ENCODE measurements around the gene SPEN.
A peak's percentile ranks its signal among the peaks of the same experiment; 100 is the strongest.
"Not testable (repeated sequence)": the region's sequence is repeated elsewhere in the genome, so short reads cannot be mapped to it uniquely, and the experiment has no call there.

The SPEN gene

GRCh38 chr1:15974855-15975254 lies 127.3 kb downstream of the SPEN start:
- Histone ChIP-seq H4K20me1 (ENCODE audit: insufficient read depth, low read length) (no peaks in the 10 kb centered on the region), H3F3A (ENCODE audit: insufficient read depth, low read length) (0 out of 2 replicates have a peak, but pooled peaks cover 2% of the 10 kb centered on the region), H3K4me3 (ENCODE audit: low read length) (peak overlapping the region; percentile 84), H3K4me1 (ENCODE audit: low read length) (0 out of 2 replicates have a peak, but pooled peaks cover 9% of the 10 kb centered on the region), H3K27me3 (replicated peaks; ENCODE audit: insufficient read depth, low read length) (no peaks in the 10 kb centered on the region), H2AFZ (ENCODE audit: low read length) (peak overlapping the region; percentile 52), H3K79me2 (ENCODE audit: low read length) (peaks cover 36% of the 10 kb centered on the region), H3K9me3 (replicated peaks; ENCODE audit: insufficient read depth, low read length) (no peaks in the 10 kb centered on the region), H3K4me2 (ENCODE audit: low read depth, low read length) (peak overlapping the region; percentile 85), H3K9ac (ENCODE audit: low read length) (peak overlapping the region; percentile 56; the same call in 1 of the 2 replicates), H3K9me2 (replicated peaks; ENCODE audit: insufficient read depth, low read length) (no peaks in the 10 kb centered on the region), H3K27ac (ENCODE audit: low read length) (no peak overlapping the region), H3K36me3 (replicated peaks; ENCODE audit: insufficient read depth, low read length) (no peaks in the 10 kb centered on the region)
- TF ChIP-seq CTCF (IDR thresholded peaks at IDR 0.05; ENCODE audit: low read length): no peak
- TF ChIP-seq EZH2phosphoT487 (IDR thresholded peaks at IDR 0.05; ENCODE audit: low read length): no peak
- no peak for TF ChIP-seq EZH2 (optimal IDR thresholded peaks at IDR 0.05; ENCODE audit: low read depth, low read length)
- no peak for DNase-seq

GRCh38 chr1:15975358-15975804 lies 127.9 kb downstream of the SPEN start:
- H3F3A ChIP-seq (ENCODE audit: insufficient read depth, low read length): 0 out of 2 replicates have a peak, but pooled peaks cover 2% of the 10 kb centered on the region
- H3K79me2 ChIP-seq (ENCODE audit: low read length): peaks cover 34% of the 10 kb centered on the region
- peak overlapping the region; percentile 84 for H3K4me3 ChIP-seq (ENCODE audit: low read length)
- no peak overlapping the region for H3K27ac ChIP-seq (ENCODE audit: low read length)
- H3K4me1 ChIP-seq (ENCODE audit: low read length): 0 out of 2 replicates have a peak, but pooled peaks cover 9% of the 10 kb centered on the region
- H3K9me3 ChIP-seq (replicated peaks; ENCODE audit: insufficient read depth, low read length): no peaks in the 10 kb centered on the region
- TF ChIP-seq EZH2 (optimal IDR thresholded peaks at IDR 0.05; ENCODE audit: low read depth, low read length) (no peak), EZH2phosphoT487 (IDR thresholded peaks at IDR 0.05; ENCODE audit: low read length) (no peak)
- peak overlapping the region; percentile 85 for H3K4me2 ChIP-seq (ENCODE audit: low read depth, low read length)
- peak overlapping the region; percentile 52 for H2AFZ ChIP-seq (ENCODE audit: low read length)
- H3K9me2 ChIP-seq (replicated peaks; ENCODE audit: insufficient read depth, low read length): no peaks in the 10 kb centered on the region
- H4K20me1 ChIP-seq (ENCODE audit: insufficient read depth, low read length): no peaks in the 10 kb centered on the region
- peak overlapping the region; percentile 56; the same call in 1 of the 2 replicates for H3K9ac ChIP-seq (ENCODE audit: low read length)
- H3K27me3 ChIP-seq (replicated peaks; ENCODE audit: insufficient read depth, low read length): no peaks in the 10 kb centered on the region
- no peaks in the 10 kb centered on the region for H3K36me3 ChIP-seq (replicated peaks; ENCODE audit: insufficient read depth, low read length)
- DNase-seq: peak; percentile 62

GRCh38 chr1:15975805-15976680 lies 128.5 kb downstream of the SPEN start, which contains the start of gene ZBTB17:
ZBTB17 (minus strand) TSS chr1:15976101; CDS start chr1:15948495, 27,606 bp downstream.
- Histone ChIP-seq H2AFZ (ENCODE audit: low read length) (peak within 1 kb of the TSS; percentile 52), H3K27ac (ENCODE audit: low read length) (no peak within 1 kb of the TSS; the same call in 1 of the 2 replicates), H3K4me2 (ENCODE audit: low read depth, low read length) (peak within 1 kb of the TSS; percentile 85), H3K9me2 (replicated peaks; ENCODE audit: insufficient read depth, low read length) (no peaks in the 10 kb centered on the region), H3K4me1 (ENCODE audit: low read length) (0 out of 2 replicates have a peak, but pooled peaks cover 9% of the 10 kb centered on the region), H3K27me3 (replicated peaks; ENCODE audit: insufficient read depth, low read length) (no peaks in the 10 kb centered on the region; the same call in 1 of the 2 replicates), H3K9me3 (replicated peaks; ENCODE audit: insufficient read depth, low read length) (no peaks in the 10 kb centered on the region), H4K20me1 (ENCODE audit: insufficient read depth, low read length) (no peaks in the 10 kb centered on the region), H3K36me3 (replicated peaks; ENCODE audit: insufficient read depth, low read length) (no peaks in the 10 kb centered on the region), H3F3A (ENCODE audit: insufficient read depth, low read length) (0 out of 2 replicates have a peak, but pooled peaks cover 2% of the 10 kb centered on the region), H3K9ac (ENCODE audit: low read length) (peak within 1 kb of the TSS; percentile 56), H3K79me2 (ENCODE audit: low read length) (peaks cover 34% of the 10 kb centered on the region), H3K4me3 (ENCODE audit: low read length) (peak within 1 kb of the TSS; percentile 84)
- TF ChIP-seq EZH2 (optimal IDR thresholded peaks at IDR 0.05; ENCODE audit: low read depth, low read length): no peak
- no peak for TF ChIP-seq CTCF (IDR thresholded peaks at IDR 0.05; ENCODE audit: low read length)
- TF ChIP-seq EZH2phosphoT487 (IDR thresholded peaks at IDR 0.05; ENCODE audit: low read length): no peak
- DNase-seq: peak; percentile 96

- peaks cover 25% of the 10 kb centered on the region for H3K79me2 ChIP-seq (ENCODE audit: low read length)
- not testable (repeated sequence) for H3K27ac ChIP-seq (ENCODE audit: low read length); H2AFZ ChIP-seq (ENCODE audit: low read length); H3K36me3 ChIP-seq (replicated peaks; ENCODE audit: insufficient read depth, low read length); H3K4me3 ChIP-seq (ENCODE audit: low read length); DNase-seq; H3K4me2 ChIP-seq (ENCODE audit: low read depth, low read length); H3K9me3 ChIP-seq (replicated peaks; ENCODE audit: insufficient read depth, low read length); H4K20me1 ChIP-seq (ENCODE audit: insufficient read depth, low read length); H3K27me3 ChIP-seq (replicated peaks; ENCODE audit: insufficient read depth, low read length); H3F3A ChIP-seq (ENCODE audit: insufficient read depth, low read length); H3K9ac ChIP-seq (ENCODE audit: low read length); H3K9me2 ChIP-seq (replicated peaks; ENCODE audit: insufficient read depth, low read length); H3K4me1 ChIP-seq (ENCODE audit: low read length)
Measured at GRCh38 chr1:15977947-15978346, 130.4 kb downstream of the SPEN start.

Measured in MM.1S (cell line).